Adrenal gland (tissue), 12 donors: ENCODE measurements around the gene MICOS13. TPM values are rescaled to one million over a fixed set of nuclear protein-coding genes. Genes with fewer than 3 reads are reported as not detected.

Source experiments
- DNase-seq, 7 donors: peaks; one replicate each; pipeline ENCODE4 v3.0.0-alpha.2; 2019 to 2020
- H3K27ac ChIP-seq, 5 donors: fragments of 200-600 bp; sonication (generic) in 4 of 5; 1 replicate in 3 of 5; 2 replicates in 2 of 5; pipeline versions ENCODE4 v1.5.1 to v1.8.0; 2016 to 2020; ENCODE audit warnings: mild to moderate bottlenecking in 1 of 5
- H3K27me3 ChIP-seq: fragments of 200-600 bp; 2 replicates; pipeline ENCODE4 v1.8.0; 2021
- H3K36me3 ChIP-seq, 2 donors: fragments of 200-600 bp; replicated peaks in 1 of 2; 1 replicate in 1 of 2; 2 replicates in 1 of 2; pipeline versions ENCODE4 v1.5.1 to v1.8.0; 2018 to 2022
- H3K4me1 ChIP-seq, 2 donors: fragments of 200-600 bp; replicated peaks in 1 of 2; 1 replicate in 1 of 2; 2 replicates in 1 of 2; pipeline versions ENCODE4 v1.5.1 to v1.8.0; 2018 to 2021
- H3K4me3 ChIP-seq, 4 donors: fragments of 200-600 bp; sonication (generic) in 3 of 4; one replicate each; pipeline ENCODE4 v1.5.1; 2016 to 2018
- H3K9me3 ChIP-seq, 3 donors: fragments of 200-600 bp; sonication (generic) in 1 of 3; replicated peaks in 1 of 3; 1 replicate in 2 of 3; 2 replicates in 1 of 3; pipeline versions ENCODE4 v1.5.1 to v1.8.0; 2016 to 2021
- POLR2A ChIP-seq, 2 donors: fragments of 450-650 bp; IDR thresholded peaks; one replicate each; pipeline ENCODE4 v1.6.1; 2017; ENCODE audit warnings: antibody characterized with exemption in 2 of 2, mild to moderate bottlenecking in 2 of 2, moderate library complexity in 1 of 2
- WGBS, 4 donors: extraction: QIAGEN DNeasy Blood & Tissue Kit in 2 of 4; methylation state at CpG; one replicate each; pipeline versions ENCODE4 v1.1.5 to v1.1.7; 2013 to 2017; 5-methylcytosine and 5-hydroxymethylcytosine counted together
- intact Hi-C, 2 donors: fragments of 100-400 bp; cut with DNase I; formaldehyde crosslinking; loops; one replicate each; pipeline versions ENCODE4 v1.14.1 to v1.15.0; 2022 to 2023
- polyA plus RNA-seq, 3 donors: library from polyadenylated mRNA; stranded (reverse); fragments of 200-250 nt in 2 of 3; fragments of 350-450 nt in 1 of 3; fragmentation: Illumina TruSeq in 1 of 3; extraction: RNeasy Lipid Tissue Mini Kit (QIAGEN cat#74804) in 1 of 3; gene quantifications; one replicate each; pipeline ENCODE4 v1.2.3, GENCODE V29; 2013 to 2014
- total RNA-seq, 9 donors: library from RNA; depleted of rRNA in 4 of 9; stranded (reverse); fragments of >200 nt in 4 of 9; fragments of 120-200 nt in 1 of 9; fragmentation: NEBNext Ultra II Directional in 1 of 9; extraction: Animal tissue kit (Norgen Biotek cat#: 25700) in 1 of 9; gene quantifications; one replicate each; pipeline versions ENCODE4 v1.1.0 to v1.2.4, GENCODE V29; 2013 to 2023
- TF ChIP-seq, protein P1 (sequence below), 6 experiments: fragments of 450-650 bp in 4 of 6; fragments of 200-600 bp in 2 of 6; sonication (generic) in 1 of 6; IDR thresholded peaks; 1 replicate in 5 of 6; 2 replicates in 1 of 6; pipeline versions ENCODE4 v1.5.1 to v1.8.0; 2016 to 2021; ENCODE audit warnings: antibody characterized with exemption in 6 of 6, mild to moderate bottlenecking in 2 of 6, moderate library complexity in 1 of 6
- donor health status: healthy with polysubstance abuse.
- donor health status: Bipolar disorder and iron deficiency.
- donor health status: DM: yes; HTN: yes; CAD: no.
- donor health status: DM: no; HTN: no; CAD: no.
- donor health status: DM: no; HTN: no; CAD: no.
- donor health status: DM: yes; HTN: yes; CAD: no.

The MICOS13 gene
- total and polyA plus RNA-seq, 12 donors, result 23.4 to 211 (median 66.2) TPM

GRCh38 chr19:5718037-5718578, 37.8 kb upstream of the MICOS13 start:
- Histone ChIP-seq H3K4me1 (peaks cover 26 to 41% of the 10 kb centered on the region in 2 donors), H3K4me3 (peak overlapping the region in 1 of 4 donors; percentile 89), H3K9me3 (no peaks in the 10 kb centered on the region), H3K27me3 (no peaks in the 10 kb centered on the region), H3K36me3 (peaks cover 0 to 11% of the 10 kb centered on the region in 2 donors), H3K27ac (peak overlapping the region; percentile 78 to 100 (median 96))
- intact Hi-C loops, result no loop called here
- 30 to 57% (median 36%) methylated on average over 12 to 14 of the region's 14 CpGs for WGBS, 4 donors
- no peak for TF ChIP-seq POLR2A (IDR thresholded peaks at IDR 0.05)
- TF ChIP-seq, protein P1, sequence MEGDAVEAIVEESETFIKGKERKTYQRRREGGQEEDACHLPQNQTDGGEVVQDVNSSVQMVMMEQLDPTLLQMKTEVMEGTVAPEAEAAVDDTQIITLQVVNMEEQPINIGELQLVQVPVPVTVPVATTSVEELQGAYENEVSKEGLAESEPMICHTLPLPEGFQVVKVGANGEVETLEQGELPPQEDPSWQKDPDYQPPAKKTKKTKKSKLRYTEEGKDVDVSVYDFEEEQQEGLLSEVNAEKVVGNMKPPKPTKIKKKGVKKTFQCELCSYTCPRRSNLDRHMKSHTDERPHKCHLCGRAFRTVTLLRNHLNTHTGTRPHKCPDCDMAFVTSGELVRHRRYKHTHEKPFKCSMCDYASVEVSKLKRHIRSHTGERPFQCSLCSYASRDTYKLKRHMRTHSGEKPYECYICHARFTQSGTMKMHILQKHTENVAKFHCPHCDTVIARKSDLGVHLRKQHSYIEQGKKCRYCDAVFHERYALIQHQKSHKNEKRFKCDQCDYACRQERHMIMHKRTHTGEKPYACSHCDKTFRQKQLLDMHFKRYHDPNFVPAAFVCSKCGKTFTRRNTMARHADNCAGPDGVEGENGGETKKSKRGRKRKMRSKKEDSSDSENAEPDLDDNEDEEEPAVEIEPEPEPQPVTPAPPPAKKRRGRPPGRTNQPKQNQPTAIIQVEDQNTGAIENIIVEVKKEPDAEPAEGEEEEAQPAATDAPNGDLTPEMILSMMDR (IDR thresholded peaks at IDR 0.05), result no peak
- DNase-seq, result peak; percentile 42 to 77 (median 74)

DNA sequence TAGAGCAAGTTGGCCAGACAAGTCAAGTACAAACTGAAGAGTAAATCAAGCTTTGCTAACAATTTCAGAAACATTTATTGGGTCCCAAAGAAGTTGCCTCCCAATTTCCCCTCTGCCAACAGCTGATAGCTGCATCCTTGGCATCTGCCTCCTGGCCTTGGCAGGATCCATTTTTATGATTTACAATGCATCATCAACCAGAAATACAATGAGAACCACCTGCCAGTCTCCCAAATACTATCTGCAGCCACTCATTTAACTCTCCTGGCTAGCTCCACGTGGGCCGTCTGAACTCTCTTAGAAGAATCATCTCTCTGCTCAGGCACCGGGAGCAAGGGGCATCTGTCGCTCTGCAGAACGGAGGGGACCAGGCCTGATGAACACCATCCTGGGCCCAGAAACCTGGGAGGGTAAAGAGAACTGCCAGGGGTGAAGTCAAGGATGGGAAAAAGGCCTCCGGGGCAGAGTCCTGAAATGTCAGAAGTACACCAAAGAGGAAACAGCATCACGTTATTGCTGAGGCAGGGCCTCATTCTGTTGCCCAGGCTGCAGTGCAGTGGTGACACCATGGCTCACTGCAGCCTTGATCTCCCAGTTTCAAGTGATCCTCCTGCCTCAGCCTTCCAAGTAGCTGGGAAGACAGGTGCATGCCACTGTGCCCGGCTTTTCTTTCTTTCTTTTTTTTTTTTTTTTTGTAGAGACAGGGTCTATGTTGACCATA, 37.1 kb upstream of the MICOS13 start:
- WGBS, 4 donors, result 38 to 56% (median 42%) methylated on average over 7 to 8 of the region's 8 CpGs
- H3K9me3 ChIP-seq, result no peaks in the 10 kb centered on the region
- DNase-seq, result peak in 4 of 7 donors; percentile 33 to 64 (median 42)
- TF ChIP-seq, protein P1 (IDR thresholded peaks at IDR 0.05), result no peak
- TF ChIP-seq POLR2A (IDR thresholded peaks at IDR 0.05), result no peak
- H3K36me3 ChIP-seq, result peaks cover 0 to 18% of the 10 kb centered on the region in 2 donors
- no peak overlapping the region for H3K4me3 ChIP-seq
- H3K4me1 ChIP-seq, result peaks cover 26 to 41% of the 10 kb centered on the region in 2 donors
- H3K27ac ChIP-seq, result peak overlapping the region; percentile 78 to 100 (median 96)
- intact Hi-C loops, result no loop called here
- H3K27me3 ChIP-seq, result no peaks in the 10 kb centered on the region

DNA sequence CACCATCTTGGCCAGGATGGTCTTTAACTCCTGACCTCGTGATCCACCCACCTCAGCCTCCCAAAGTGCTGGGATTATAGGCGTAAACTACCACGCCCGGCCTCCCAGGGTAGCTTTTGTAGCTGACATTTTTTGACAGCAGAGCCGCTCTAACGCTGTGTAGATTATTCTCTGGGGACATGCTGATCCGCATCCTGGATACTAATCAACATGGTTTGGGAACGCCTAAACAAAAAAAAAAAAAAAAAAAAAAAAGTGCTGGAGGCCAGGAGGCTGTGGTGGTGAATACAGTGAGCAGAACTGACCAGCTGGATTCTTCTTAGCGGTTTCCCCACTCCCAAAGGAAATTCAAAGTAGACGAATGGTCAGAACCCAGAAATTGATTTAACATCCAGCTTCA, 34.5 kb upstream of the MICOS13 start:
- Histone ChIP-seq H3K9me3 (no peaks in the 10 kb centered on the region), H3K27me3 (no peaks in the 10 kb centered on the region), H3K36me3 (peaks cover 0 to 43% of the 10 kb centered on the region in 2 donors), H3K27ac (no peak overlapping the region), H3K4me3 (no peak overlapping the region), H3K4me1 (peaks cover 22 to 35% of the 10 kb centered on the region in 2 donors)
- intact Hi-C loops, result no loop called here
- no peak for DNase-seq
- no peak for TF ChIP-seq POLR2A (IDR thresholded peaks at IDR 0.05)
- TF ChIP-seq, protein P1 (IDR thresholded peaks at IDR 0.05), result no peak
- WGBS, 4 donors, result 86 to 94% (median 89%) methylated on average over 10 of the region's 10 CpGs

GRCh38 chr19:5713228-5713627, 32.9 kb upstream of the MICOS13 start:
- intact Hi-C loops, result no loop called here
- Histone ChIP-seq H3K9me3 (no peaks in the 10 kb centered on the region), H3K4me3 (no peak overlapping the region), H3K4me1 (peaks cover 11 to 34% of the 10 kb centered on the region in 2 donors), H3K27me3 (no peaks in the 10 kb centered on the region), H3K27ac (no peak overlapping the region), H3K36me3 (peaks cover 0 to 53% of the 10 kb centered on the region in 2 donors)
- no peak for DNase-seq
- 82 to 92% (median 91%) methylated on average over 6 to 9 of the region's 9 CpGs for WGBS, 4 donors
- no peak for TF ChIP-seq POLR2A (IDR thresholded peaks at IDR 0.05)
